Parathyroid adenoma (tissue), 2 donors: ENCODE measurements around the gene MALT1.

Experiments used
- H2AFZ ChIP-seq: fragments of 300-600 bp; sonication (generic); one replicate; pipeline ENCODE4 v1.7.0; 2017; ENCODE audit warnings: antibody characterized with exemption, mild to moderate bottlenecking
- H3K27ac ChIP-seq: fragments of 300-600 bp; sonication (generic); one replicate; pipeline ENCODE4 v1.7.0; 2017
- H3K27me3 ChIP-seq: fragments of 300-600 bp; sonication (generic); one replicate; pipeline ENCODE4 v1.7.0; 2017; ENCODE audit warnings: low read length; ENCODE audit not compliant: control insufficient read depth, insufficient read depth
- H3K36me3 ChIP-seq: fragments of 300-600 bp; sonication (generic); one replicate; pipeline ENCODE4 v1.7.0; 2017; ENCODE audit warnings: low read length; ENCODE audit not compliant: control insufficient read depth, insufficient read depth
- H3K4me1 ChIP-seq: fragments of 300-600 bp; sonication (generic); one replicate; pipeline ENCODE4 v1.7.0; 2017; ENCODE audit warnings: control low read depth
- H3K4me2 ChIP-seq: fragments of 300-600 bp; sonication (generic); one replicate; pipeline ENCODE4 v1.7.0; 2017; ENCODE audit warnings: low read length
- H3K4me3 ChIP-seq: fragments of 300-600 bp; sonication (generic); one replicate; pipeline ENCODE4 v1.7.0; 2017; ENCODE audit warnings: low read depth, low read length
- H3K79me2 ChIP-seq: fragments of 300-600 bp; sonication (generic); one replicate; pipeline ENCODE4 v1.7.0; 2017; ENCODE audit warnings: control low read depth
- H3K9ac ChIP-seq: fragments of 300-600 bp; sonication (generic); one replicate; pipeline ENCODE4 v1.7.0; 2017; ENCODE audit warnings: mild to moderate bottlenecking
- H3K9me3 ChIP-seq: fragments of 300-600 bp; sonication (generic); one replicate; pipeline ENCODE4 v1.7.0; 2017; ENCODE audit warnings: low read length; ENCODE audit not compliant: control insufficient read depth
- TF ChIP-seq, protein P1 (sequence below): fragments of 300-600 bp; sonication (generic); IDR thresholded peaks from one replicate; pipeline ENCODE4 v1.7.0; 2017; ENCODE audit warnings: antibody characterized with exemption, mild to moderate bottlenecking
- donor health status: primary hyperparathyroidism.

The MALT1 gene

DNA sequence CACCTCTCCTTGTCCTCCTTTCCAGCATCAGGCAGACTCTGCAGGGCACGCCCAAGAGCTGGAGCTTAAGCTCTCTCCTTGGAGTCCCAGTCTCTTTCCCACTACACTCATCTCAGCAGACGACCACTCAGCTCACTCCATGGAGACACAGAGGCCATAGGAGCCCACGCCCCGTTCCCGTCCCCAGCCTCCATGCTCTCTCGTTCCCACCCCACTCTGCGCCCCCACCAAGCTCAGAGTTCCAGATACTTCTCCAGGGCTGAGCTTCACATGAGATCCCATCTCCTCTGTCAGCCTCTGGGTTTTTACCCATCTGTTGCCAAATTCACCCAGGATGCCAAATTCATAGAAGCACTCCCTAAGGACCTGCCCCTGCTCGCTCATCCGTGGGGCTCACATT is 87.3 kb downstream of the MALT1 start:
- Histone ChIP-seq H3K4me3 (no peak overlapping the region), H3K27me3 (no peaks in the 10 kb centered on the region), H3K4me2 (no peak overlapping the region), H2AFZ (no peak overlapping the region), H3K79me2 (no peaks in the 10 kb centered on the region), H3K9ac (no peak overlapping the region), H3K36me3 (no peaks in the 10 kb centered on the region), H3K4me1 (no peaks in the 10 kb centered on the region), H3K9me3 (no peaks in the 10 kb centered on the region), H3K27ac (no peak overlapping the region)
- TF ChIP-seq, protein P1, sequence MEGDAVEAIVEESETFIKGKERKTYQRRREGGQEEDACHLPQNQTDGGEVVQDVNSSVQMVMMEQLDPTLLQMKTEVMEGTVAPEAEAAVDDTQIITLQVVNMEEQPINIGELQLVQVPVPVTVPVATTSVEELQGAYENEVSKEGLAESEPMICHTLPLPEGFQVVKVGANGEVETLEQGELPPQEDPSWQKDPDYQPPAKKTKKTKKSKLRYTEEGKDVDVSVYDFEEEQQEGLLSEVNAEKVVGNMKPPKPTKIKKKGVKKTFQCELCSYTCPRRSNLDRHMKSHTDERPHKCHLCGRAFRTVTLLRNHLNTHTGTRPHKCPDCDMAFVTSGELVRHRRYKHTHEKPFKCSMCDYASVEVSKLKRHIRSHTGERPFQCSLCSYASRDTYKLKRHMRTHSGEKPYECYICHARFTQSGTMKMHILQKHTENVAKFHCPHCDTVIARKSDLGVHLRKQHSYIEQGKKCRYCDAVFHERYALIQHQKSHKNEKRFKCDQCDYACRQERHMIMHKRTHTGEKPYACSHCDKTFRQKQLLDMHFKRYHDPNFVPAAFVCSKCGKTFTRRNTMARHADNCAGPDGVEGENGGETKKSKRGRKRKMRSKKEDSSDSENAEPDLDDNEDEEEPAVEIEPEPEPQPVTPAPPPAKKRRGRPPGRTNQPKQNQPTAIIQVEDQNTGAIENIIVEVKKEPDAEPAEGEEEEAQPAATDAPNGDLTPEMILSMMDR = no peak

DNA sequence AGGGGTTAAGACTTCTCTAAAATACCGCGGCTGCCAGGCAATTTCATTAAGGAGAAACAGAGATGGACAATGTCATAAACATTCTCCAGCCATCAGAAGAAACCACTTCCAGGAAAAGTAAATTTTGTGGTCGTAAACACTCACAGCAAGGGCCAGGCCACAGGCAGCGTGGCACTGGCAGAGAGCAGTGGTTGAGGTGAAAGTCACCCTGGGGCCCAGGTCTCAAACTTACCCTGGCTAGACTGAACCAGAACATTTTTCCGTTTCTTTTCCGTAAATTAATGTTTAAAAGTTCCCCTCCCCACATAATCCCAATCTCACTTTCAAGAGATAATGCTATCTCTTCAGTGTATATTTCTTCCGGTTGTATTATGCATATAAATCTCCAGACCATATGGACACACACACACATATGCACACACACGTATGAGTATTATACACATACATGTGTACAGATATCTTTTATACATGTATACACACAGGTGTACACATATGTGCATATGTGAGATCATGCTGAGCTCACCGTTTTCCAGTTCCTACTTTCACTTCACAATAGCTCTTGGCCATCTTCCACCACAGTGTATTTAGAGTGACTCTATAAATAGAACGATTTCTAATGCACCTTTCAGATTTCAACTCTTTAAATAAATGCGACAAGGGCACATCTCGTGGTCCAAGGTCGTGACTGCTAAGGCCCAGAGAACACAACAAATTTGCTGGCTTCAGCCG is 90.1 kb downstream of the MALT1 start:
- Histone ChIP-seq H3K27me3 (no peaks in the 10 kb centered on the region), H3K36me3 (no peaks in the 10 kb centered on the region), H2AFZ (no peak overlapping the region), H3K79me2 (no peaks in the 10 kb centered on the region), H3K4me3 (no peak overlapping the region), H3K27ac (no peak overlapping the region), H3K9ac (no peak overlapping the region), H3K4me2 (no peak overlapping the region), H3K9me3 (no peaks in the 10 kb centered on the region), H3K4me1 (no peaks in the 10 kb centered on the region)
- TF ChIP-seq, protein P1 = no peak

DNA sequence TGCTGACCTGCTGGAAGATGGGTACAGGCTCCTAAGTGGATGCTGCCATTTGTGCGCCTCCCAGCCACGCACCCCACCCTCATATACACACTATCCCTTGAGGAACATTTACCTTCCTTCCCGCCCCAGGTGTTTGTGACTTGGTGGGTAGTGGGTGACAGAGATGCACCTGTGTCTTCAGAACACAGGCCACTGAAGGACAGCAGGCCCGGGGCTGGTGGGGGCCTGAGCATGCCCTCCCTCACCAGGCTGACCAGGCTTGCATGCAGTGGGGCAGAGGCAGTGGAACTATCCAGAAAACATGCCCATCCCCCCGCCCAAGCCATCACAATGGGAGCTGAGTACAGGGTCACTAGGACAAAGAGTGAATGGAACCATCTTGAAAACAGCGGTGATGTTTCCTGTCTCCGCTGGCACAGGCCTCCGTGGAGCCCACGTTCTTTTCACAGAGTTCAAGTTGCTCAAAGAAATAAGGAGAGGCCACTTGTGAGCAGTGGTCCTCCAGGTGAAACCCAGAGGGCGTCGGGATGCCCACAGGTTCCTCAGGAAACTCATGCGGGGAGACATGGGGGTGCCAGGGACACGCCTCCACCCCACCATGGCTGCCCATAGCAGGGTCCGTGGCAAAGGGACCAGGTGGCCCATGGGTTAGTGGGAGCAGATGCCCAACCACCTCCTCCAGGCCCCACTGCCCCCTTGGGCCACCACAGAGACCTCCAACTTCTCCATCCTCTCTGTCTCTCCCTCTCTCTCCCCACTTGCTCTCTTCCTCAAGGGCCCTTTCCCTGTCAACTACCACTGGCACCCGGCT is 90.9 kb downstream of the MALT1 start:
- Histone ChIP-seq H3K9me3 (no peaks in the 10 kb centered on the region), H3K36me3 (no peaks in the 10 kb centered on the region), H3K9ac (no peak overlapping the region), H3K27me3 (no peaks in the 10 kb centered on the region), H3K4me3 (no peak overlapping the region), H3K4me1 (no peaks in the 10 kb centered on the region), H3K4me2 (no peak overlapping the region), H3K27ac (no peak overlapping the region), H3K79me2 (no peaks in the 10 kb centered on the region), H2AFZ (no peak overlapping the region)
- TF ChIP-seq, protein P1 = no peak

DNA sequence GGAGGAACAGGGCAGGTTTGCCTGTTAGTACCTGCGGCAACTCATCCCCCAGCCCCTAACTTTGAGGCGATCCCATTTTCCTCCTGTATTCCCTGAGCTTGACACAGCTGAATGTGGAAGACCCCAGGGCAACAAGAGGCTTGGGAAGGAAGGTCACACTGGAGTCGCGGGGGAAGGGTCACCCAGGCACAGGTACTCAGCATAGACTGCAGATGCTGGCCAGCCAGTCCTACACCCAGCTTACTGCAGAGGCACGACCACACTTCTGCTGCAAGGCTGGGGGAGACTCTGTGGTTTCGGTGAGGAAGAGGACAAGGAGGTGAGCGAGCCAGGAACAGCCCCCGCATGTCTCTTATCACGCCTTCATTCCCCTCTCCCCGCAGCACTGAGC is 91.5 kb downstream of the MALT1 start:
- H3K4me3 ChIP-seq = no peak overlapping the region
- no peaks in the 10 kb centered on the region for H3K79me2 ChIP-seq

More for the DNA sequence above, 91.5 kb downstream of the MALT1 start:
- no peak overlapping the region for H3K27ac ChIP-seq
- H2AFZ ChIP-seq = no peak overlapping the region
- H3K9me3 ChIP-seq = no peaks in the 10 kb centered on the region
- no peaks in the 10 kb centered on the region for H3K4me1 ChIP-seq
- H3K36me3 ChIP-seq = no peaks in the 10 kb centered on the region
- no peak overlapping the region for H3K4me2 ChIP-seq
- TF ChIP-seq, protein P1 = no peak
- H3K9ac ChIP-seq = no peak overlapping the region
- H3K27me3 ChIP-seq = no peaks in the 10 kb centered on the region
